H1 (cell line): ENCODE results near the gene PDRG1. TPM values are rescaled to one million over a fixed set of nuclear protein-coding genes. Genes with fewer than 3 reads are reported as not detected.

Experiments used
- CTCF ChIA-PET: fragments of 300-600 bp; sonication (Branson Sonifier 250); formaldehyde crosslinking; loops from one replicate; lab custom pipeline; 2021; ENCODE audit not compliant: partially characterized antibody; lab: Charles Lee
- POLR2A ChIA-PET: fragments of 300-600 bp; sonication (Branson Sonifier 250); formaldehyde crosslinking; loops from one replicate; lab custom pipeline; 2021; ENCODE audit warnings: inconsistent platforms; ENCODE audit not compliant: partially characterized antibody; lab: Charles Lee
- DNase-seq, 2 experiments: peaks; one replicate each; pipeline versions ENCODE4 v3.0.0 to v3.0.0-alpha.2; 2010 to 2022; ENCODE audit warnings: low spot score in 2 of 2, low read depth in 1 of 2, mixed read lengths in 1 of 2
- FAIRE-seq: peaks from 2 replicates; lab custom pipeline; 2011; peaks lifted over from hg19 to GRCh38; lab: Jason Lieb, UNC
- H2AFZ ChIP-seq: 2 replicates; pipeline ENCODE4 v1.8.1; 2012; ENCODE audit warnings: low read length, inconsistent platforms
- H2AK5ac ChIP-seq: 2 replicates; pipeline ENCODE4 v1.6.1; 2013; ENCODE audit warnings: low read depth, low read length
- H2BK120ac ChIP-seq: replicated peaks from 2 replicates; pipeline ENCODE3; 2013; ENCODE audit warnings: low read depth, low read length, inconsistent platforms
- H2BK12ac ChIP-seq: 2 replicates; pipeline ENCODE4 v1.6.1; 2013; ENCODE audit warnings: low read depth, low read length
- H2BK15ac ChIP-seq: 2 replicates; pipeline ENCODE4 v1.6.1; 2013; ENCODE audit warnings: low read length
- H2BK20ac ChIP-seq: 2 replicates; pipeline ENCODE4 v1.6.1; 2013; ENCODE audit warnings: low read length
- H2BK5ac ChIP-seq: 2 replicates; pipeline ENCODE4 v1.6.1; 2013; ENCODE audit warnings: low read depth, low read length
- H3K14ac ChIP-seq: 2 replicates; pipeline ENCODE4 v1.6.1; 2013; ENCODE audit warnings: inconsistent platforms; ENCODE audit not compliant: insufficient read length
- H3K18ac ChIP-seq: 2 replicates; pipeline ENCODE4 v1.6.1; 2013; ENCODE audit warnings: low read length; ENCODE audit errors: extremely low read depth
- H3K23ac ChIP-seq: 2 replicates; pipeline ENCODE4 v1.6.1; 2013; ENCODE audit warnings: inconsistent platforms; ENCODE audit not compliant: insufficient read length
- H3K23me2 ChIP-seq: 2 replicates; pipeline ENCODE4 v1.6.1; 2013; ENCODE audit warnings: low read depth, low read length
- H3K27ac ChIP-seq: 2 replicates; pipeline ENCODE4 v1.6.1; 2011; ENCODE audit warnings: low read depth, low read length, inconsistent platforms
- H3K27me3 ChIP-seq, 4 experiments: replicated peaks in 1 of 4; 1 replicate in 1 of 4; 2 replicates in 3 of 4; pipeline versions ENCODE4 v1.6.1 to v1.8.1; 2011 to 2013; ENCODE audit warnings: low read length in 3 of 4, mild to moderate bottlenecking in 3 of 4, inconsistent platforms in 2 of 4, mixed read lengths in 2 of 4, moderate library complexity in 1 of 4; ENCODE audit not compliant: control insufficient read depth in 3 of 4, insufficient read depth in 3 of 4; ENCODE audit errors: extremely low read depth in 1 of 4
- H3K36me3 ChIP-seq, 4 experiments: 2 replicates each; pipeline versions ENCODE4 v1.6.1 to v1.8.1; 2011 to 2013; ENCODE audit warnings: mild to moderate bottlenecking in 4 of 4, low read length in 3 of 4, moderate library complexity in 2 of 4, control low read depth in 1 of 4, inconsistent platforms in 1 of 4; ENCODE audit not compliant: insufficient read depth in 4 of 4, control insufficient read depth in 2 of 4
- H3K4ac ChIP-seq: replicated peaks from 2 replicates; pipeline ENCODE3; 2013; ENCODE audit warnings: low read length, low read depth, mixed read lengths, inconsistent platforms; ENCODE audit not compliant: insufficient read length
- H3K4me1 ChIP-seq, 4 experiments: replicated peaks in 1 of 4; 1 replicate in 1 of 4; 2 replicates in 3 of 4; pipeline versions ENCODE4 v1.6.1 to v1.8.1; 2011 to 2013; ENCODE audit warnings: low read length in 3 of 4, inconsistent platforms in 2 of 4, mixed read lengths in 1 of 4; ENCODE audit not compliant: insufficient read depth in 4 of 4, control insufficient read depth in 3 of 4
- H3K4me2 ChIP-seq, 2 experiments: 2 replicates each; pipeline versions ENCODE4 v1.6.1 to v1.8.1; 2011 to 2013; ENCODE audit warnings: low read depth in 2 of 2, low read length in 2 of 2, control low read depth in 1 of 2, inconsistent platforms in 1 of 2, mild to moderate bottlenecking in 1 of 2; ENCODE audit not compliant: insufficient read depth in 1 of 2
- H3K4me3 ChIP-seq, 4 experiments: fragments of 200-600, 300-600 bp in 1 of 4; sonication (generic), shearing (Covaris generic), sonication (Bioruptor Twin) in 1 of 4; 2 replicates each; pipeline versions ENCODE4 v1.5.1 to v1.8.1; 2011 to 2016; ENCODE audit warnings: low read length in 4 of 4, low read depth in 3 of 4, control low read depth in 2 of 4, inconsistent platforms in 2 of 4, mild to moderate bottlenecking in 2 of 4, mixed read lengths in 1 of 4, moderate library complexity in 1 of 4; ENCODE audit not compliant: insufficient read depth in 2 of 4; ENCODE audit errors: extremely low read depth in 1 of 4
- H3K56ac ChIP-seq: replicated peaks from 2 replicates; pipeline ENCODE3; 2013; ENCODE audit warnings: low read depth, mild to moderate bottlenecking, mixed read lengths, low read length, inconsistent platforms; ENCODE audit not compliant: insufficient read length
- H3K79me1 ChIP-seq: 2 replicates; pipeline ENCODE4 v1.6.1; 2013; ENCODE audit warnings: low read depth, low read length, control low read depth
- H3K79me2 ChIP-seq, 2 experiments: 2 replicates each; pipeline versions ENCODE4 v1.6.1 to v1.8.1; 2012 to 2013; ENCODE audit warnings: low read length in 2 of 2, mild to moderate bottlenecking in 2 of 2, inconsistent platforms in 1 of 2; ENCODE audit not compliant: insufficient read depth in 2 of 2, control insufficient read depth in 1 of 2
- H3K9ac ChIP-seq, 4 experiments: replicated peaks in 1 of 4; 1 replicate in 1 of 4; 2 replicates in 3 of 4; pipeline versions ENCODE4 v1.6.1 to v1.8.1; 2011 to 2013; ENCODE audit warnings: low read depth in 3 of 4, low read length in 3 of 4, control low read depth in 2 of 4, mild to moderate bottlenecking in 2 of 4, moderate library complexity in 2 of 4, inconsistent platforms in 1 of 4; ENCODE audit errors: extremely low read depth in 1 of 4
- H3K9me3 ChIP-seq, 2 experiments: 2 replicates each; pipeline versions ENCODE4 v1.6.1 to v1.8.1; 2012 to 2013; ENCODE audit warnings: mild to moderate bottlenecking in 2 of 2, moderate library complexity in 2 of 2, control low read depth in 1 of 2, inconsistent platforms in 1 of 2, low read depth in 1 of 2, low read length in 1 of 2, mixed read lengths in 1 of 2; ENCODE audit not compliant: insufficient read depth in 2 of 2
- H4K20me1 ChIP-seq, 2 experiments: replicated peaks in 1 of 2; 2 replicates each; pipeline versions ENCODE3 to v1.8.1; 2011 to 2013; ENCODE audit warnings: inconsistent platforms in 2 of 2, low read length in 2 of 2, mild to moderate bottlenecking in 1 of 2; ENCODE audit not compliant: insufficient read depth in 2 of 2, control insufficient read depth in 1 of 2
- H4K5ac ChIP-seq: 2 replicates; pipeline ENCODE4 v1.6.1; 2013; ENCODE audit warnings: low read length, low read depth, mixed read lengths, inconsistent platforms; ENCODE audit not compliant: insufficient read length
- H4K8ac ChIP-seq: 2 replicates; pipeline ENCODE4 v1.8.0; 2013; ENCODE audit warnings: mild to moderate bottlenecking, moderate library complexity, low read length, inconsistent platforms; ENCODE audit not compliant: insufficient read depth; ENCODE audit errors: extremely low read depth
- H4K91ac ChIP-seq: replicated peaks from 2 replicates; pipeline ENCODE3; 2013; ENCODE audit warnings: low read length, mixed read lengths, inconsistent platforms; ENCODE audit not compliant: insufficient read length
- CEBPB ChIP-seq: IDR thresholded peaks from 2 replicates; pipeline ENCODE4 v1.6.1; 2012; ENCODE audit warnings: low read depth, low read length
- HDAC2 ChIP-seq, 2 experiments: fragments of 300-600 bp in 1 of 2; sonication (generic) in 1 of 2; IDR thresholded peaks; 2 replicates each; pipeline ENCODE4 v1.6.1; 2011 to 2012; ENCODE audit warnings: low read depth in 2 of 2, low read length in 2 of 2, mild to moderate bottlenecking in 2 of 2, moderate library complexity in 2 of 2, borderline replicate concordance in 1 of 2, inconsistent platforms in 1 of 2
- KDM1A ChIP-seq: fragments of 200-600, 300-600 bp; sonication (generic); IDR thresholded peaks from 2 replicates; pipeline ENCODE4 v1.7.1; 2016; ENCODE audit warnings: mild to moderate bottlenecking, low read length, borderline replicate concordance
- RAD21 ChIP-seq, 2 experiments: IDR thresholded peaks in 1 of 2; conservative IDR thresholded peaks in 1 of 2; 2 replicates each; pipeline ENCODE4 v1.6.1; 2011; ENCODE audit warnings: low read depth in 2 of 2, low read length in 2 of 2, improper control_type of control experiment in 1 of 2, inconsistent platforms in 1 of 2, mild to moderate bottlenecking in 1 of 2, moderate library complexity in 1 of 2
- WGBS, 2 experiments: shearing (Covaris generic) in 1 of 2; methylation state at CpG; one replicate each; pipeline versions ENCODE4 v1.1.6 to v1.1.7; 2013 to 2015; ENCODE audit warnings: low lambda C conversion rate in 2 of 2, mixed read lengths in 2 of 2, inconsistent platforms in 1 of 2, low coverage in 1 of 2, missing lambda C conversion rate in 1 of 2; ENCODE audit not compliant: insufficient replicate concordance in 2 of 2, insufficient coverage in 1 of 2, insufficient read length in 1 of 2; ENCODE audit errors: extremely low coverage in 1 of 2, missing lambda C conversion rate in 1 of 2; 5-methylcytosine and 5-hydroxymethylcytosine counted together
- polyA plus RNA-seq, 7 experiments: library from polyadenylated mRNA; depleted of rRNA in 3 of 7; stranded (reverse) in 5 of 7; unstranded in 2 of 7; fragments of >200 nt in 5 of 7; fragments of 200-250 nt in 2 of 7; gene quantifications; 1 replicate in 5 of 7; 2 replicates in 1 of 7; 4 replicates in 1 of 7; pipeline versions ENCODE4 v1.2.1 to v1.2.3, GENCODE V29; 2011 to 2013; ENCODE audit warnings: missing spikeins in 2 of 7, mixed read lengths in 2 of 7
- total RNA-seq: library from RNA; stranded (reverse); fragmentation: NEBNext Ultra II Directional; extraction: Animal tissue kit (Norgen Biotek cat#: 25700); gene quantifications from 2 replicates; pipeline ENCODE4 v1.2.1, GENCODE V29; 2021

PDRG1 gene
- total and polyA plus RNA-seq, 2 of the 8 experiments (the other 6 are each of a cell fraction or from before 2014, with no cell fraction given) = 14.2 to 20.8 TPM

- H2BK120ac ChIP-seq = no peak overlapping the region
- no peaks in the 10 kb centered on the region for H3K36me3 ChIP-seq
- H3K79me1 ChIP-seq = no peaks in the 10 kb centered on the region
- H2BK5ac ChIP-seq = no peak overlapping the region
- peak overlapping the region; percentile 61; the same call in 1 of the 2 replicates for H2BK15ac ChIP-seq
- H3K23me2 ChIP-seq = peaks cover 4% of the 10 kb centered on the region; the same call in 1 of the 2 replicates
- H3K18ac ChIP-seq = peak overlapping the region; percentile 9; the same call in 1 of the 2 replicates
- FAIRE-seq (no peak), DNase-seq (no peak)
- no peaks in the 10 kb centered on the region for H3K9me3 ChIP-seq
- no peak overlapping the region for H3K56ac ChIP-seq
- H4K20me1 ChIP-seq = no peaks in the 10 kb centered on the region
- no peak overlapping the region for H3K9ac ChIP-seq
- peak overlapping the region; percentile 46; the same call in 1 of the 2 replicates for H2BK12ac ChIP-seq
- H3K4me2 ChIP-seq = no peak overlapping the region
- POLR2A ChIA-PET = no interaction called here
- H4K91ac ChIP-seq = no peak overlapping the region
- CTCF ChIA-PET = interaction anchor here (0.6 to 4.5 kb wide), 4 partner anchors 11 to 124 kb away, joined by 3 to 20 read pairs (median 4); no protein-coding TSS in a partner anchor
- no peak overlapping the region for H3K4me3 ChIP-seq
- H4K5ac ChIP-seq = no peak overlapping the region
- peak overlapping the region; percentile 56; the same call in 1 of the 2 replicates for H2AK5ac ChIP-seq
- H3K27me3 ChIP-seq = no peaks in the 10 kb centered on the region
- no peak overlapping the region for H3K14ac ChIP-seq
- no peak overlapping the region for H3K23ac ChIP-seq
- no peak overlapping the region; the same call in 1 of the 2 replicates for H2BK20ac ChIP-seq
- no peaks in the 10 kb centered on the region for H3K79me2 ChIP-seq
- H2AFZ ChIP-seq = no peak overlapping the region
- 92% methylated on average over 4 of the region's 4 CpGs; no CpG with 5 or more reads in 1 of the 2 experiments for WGBS, 2 experiments
- H4K8ac ChIP-seq = no peak overlapping the region
- H3K4ac ChIP-seq = no peak overlapping the region
- peaks cover 5 to 14% (median 10%) of the 10 kb centered on the region in 4 experiments for H3K4me1 ChIP-seq
- no peak overlapping the region for H3K27ac ChIP-seq
- no peak for TF ChIP-seq RAD21 (IDR thresholded peaks at IDR 0.05 in 1 of 2, conservative IDR thresholded peaks at IDR 0.05 in 1 of 2; ENCODE audit: low read depth in 2 of 2, low read length in 2 of 2)
- no peak for TF ChIP-seq KDM1A
- no peak for TF ChIP-seq HDAC2 (IDR thresholded peaks at IDR 0.05; ENCODE audit: borderline replicate concordance in 1 of 2, low read depth in 2 of 2, low read length in 2 of 2)
- TF ChIP-seq CEBPB = no peak
Observed at GRCh38 chr20:31977080-31977479, 25.2 kb upstream of the PDRG1 start.
